Upper lobe of right lung (tissue), 1 donor: ENCODE data around the gene KCNG4. TPM values are rescaled to one million over a fixed set of nuclear protein-coding genes. Genes with fewer than 3 reads are reported as not detected.

ENCODE experiments used
- ATAC-seq: fragments of 200-7000 bp; cut with Tn5 transposase; one replicate; pipeline ENCODE4 v1.9.1; 2020; ENCODE audit warnings: mild to moderate bottlenecking, moderate library complexity
- DNase-seq: peaks from one replicate; pipeline ENCODE4 v3.0.0-alpha.2; 2020
- H3K27ac ChIP-seq: fragments of 200-600 bp; one replicate; pipeline ENCODE4 v1.8.0; 2022
- H3K27me3 ChIP-seq: fragments of 200-600 bp; one replicate; pipeline ENCODE4 v1.8.0; 2022; ENCODE audit warnings: mild to moderate bottlenecking
- H3K36me3 ChIP-seq: fragments of 200-600 bp; one replicate; pipeline ENCODE4 v1.8.0; 2022
- H3K4me1 ChIP-seq: fragments of 200-600 bp; one replicate; pipeline ENCODE4 v1.8.0; 2022
- H3K4me3 ChIP-seq: fragments of 200-600 bp; one replicate; pipeline ENCODE4 v1.8.0; 2022; ENCODE audit warnings: mild to moderate bottlenecking
- H3K9me3 ChIP-seq: fragments of 200-600 bp; one replicate; pipeline ENCODE4 v1.8.0; 2022
- intact Hi-C: fragments of 100-400 bp; cut with DNase I; formaldehyde crosslinking; loops from one replicate; pipeline ENCODE4 v1.11.0; 2022
- total RNA-seq: library from RNA; stranded (reverse); fragmentation: NEBNext Ultra II Directional; extraction: Animal tissue kit (Norgen Biotek cat#: 25700); gene quantifications from one replicate; pipeline ENCODE4 v1.2.1, GENCODE V29; 2021
- TF ChIP-seq, protein P1 (sequence below): fragments of 200-600 bp; IDR thresholded peaks from one replicate; pipeline ENCODE4 v1.8.0; 2022; ENCODE audit warnings: antibody characterized with exemption
- donor health status: DM: no; HTN: yes; CAD: no; lungs with severe emphysema.

Gene KCNG4
- total RNA-seq, 1 donor from 2014 or later = not detected

DNA sequence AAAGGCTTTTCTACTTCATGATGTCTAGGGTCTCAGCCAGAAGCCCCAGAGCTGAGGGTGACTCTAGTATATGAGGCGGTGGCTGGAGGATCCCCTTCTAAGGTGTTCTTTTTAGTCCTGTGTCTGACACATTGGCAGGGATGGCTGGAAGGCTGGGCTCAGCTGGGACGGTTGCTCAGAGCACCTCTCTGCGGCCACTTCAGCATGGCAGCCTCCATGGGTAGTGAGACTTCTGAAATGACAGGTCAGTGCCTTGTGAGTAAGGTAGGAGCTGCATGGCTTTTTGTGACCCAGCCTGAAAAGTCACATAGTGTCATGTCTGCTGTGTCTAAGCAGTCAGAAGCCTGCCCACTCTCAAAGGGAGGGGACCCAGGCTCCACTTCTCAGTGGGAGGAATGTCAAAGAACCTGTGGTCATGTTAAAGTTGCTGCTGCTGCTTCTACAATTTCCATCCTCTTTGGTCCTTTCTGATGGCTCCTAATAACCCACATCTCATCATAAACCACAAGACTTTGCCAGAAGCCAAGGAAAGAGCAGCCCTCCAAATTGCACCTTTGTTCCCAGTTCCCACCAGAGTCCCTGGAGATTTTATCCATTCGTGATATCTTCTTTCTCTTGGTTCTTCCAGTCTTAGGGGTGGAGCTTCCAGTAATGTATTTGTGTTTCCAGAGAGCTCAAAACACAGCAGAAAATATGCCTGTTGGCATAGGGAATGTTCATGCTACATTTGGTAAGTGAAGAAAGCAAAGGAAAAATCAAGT, 15.4 kb upstream of the KCNG4 start:
- Histone ChIP-seq H3K4me1 (no peaks in the 10 kb centered on the region), H3K27me3 (no peaks in the 10 kb centered on the region), H3K27ac (no peak overlapping the region), H3K9me3 (no peaks in the 10 kb centered on the region), H3K4me3 (no peak overlapping the region), H3K36me3 (no peaks in the 10 kb centered on the region)
- DNase-seq = no peak
- TF ChIP-seq, protein P1, sequence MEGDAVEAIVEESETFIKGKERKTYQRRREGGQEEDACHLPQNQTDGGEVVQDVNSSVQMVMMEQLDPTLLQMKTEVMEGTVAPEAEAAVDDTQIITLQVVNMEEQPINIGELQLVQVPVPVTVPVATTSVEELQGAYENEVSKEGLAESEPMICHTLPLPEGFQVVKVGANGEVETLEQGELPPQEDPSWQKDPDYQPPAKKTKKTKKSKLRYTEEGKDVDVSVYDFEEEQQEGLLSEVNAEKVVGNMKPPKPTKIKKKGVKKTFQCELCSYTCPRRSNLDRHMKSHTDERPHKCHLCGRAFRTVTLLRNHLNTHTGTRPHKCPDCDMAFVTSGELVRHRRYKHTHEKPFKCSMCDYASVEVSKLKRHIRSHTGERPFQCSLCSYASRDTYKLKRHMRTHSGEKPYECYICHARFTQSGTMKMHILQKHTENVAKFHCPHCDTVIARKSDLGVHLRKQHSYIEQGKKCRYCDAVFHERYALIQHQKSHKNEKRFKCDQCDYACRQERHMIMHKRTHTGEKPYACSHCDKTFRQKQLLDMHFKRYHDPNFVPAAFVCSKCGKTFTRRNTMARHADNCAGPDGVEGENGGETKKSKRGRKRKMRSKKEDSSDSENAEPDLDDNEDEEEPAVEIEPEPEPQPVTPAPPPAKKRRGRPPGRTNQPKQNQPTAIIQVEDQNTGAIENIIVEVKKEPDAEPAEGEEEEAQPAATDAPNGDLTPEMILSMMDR = no peak
- intact Hi-C loops = no loop called here
- ATAC-seq = no peak

DNA sequence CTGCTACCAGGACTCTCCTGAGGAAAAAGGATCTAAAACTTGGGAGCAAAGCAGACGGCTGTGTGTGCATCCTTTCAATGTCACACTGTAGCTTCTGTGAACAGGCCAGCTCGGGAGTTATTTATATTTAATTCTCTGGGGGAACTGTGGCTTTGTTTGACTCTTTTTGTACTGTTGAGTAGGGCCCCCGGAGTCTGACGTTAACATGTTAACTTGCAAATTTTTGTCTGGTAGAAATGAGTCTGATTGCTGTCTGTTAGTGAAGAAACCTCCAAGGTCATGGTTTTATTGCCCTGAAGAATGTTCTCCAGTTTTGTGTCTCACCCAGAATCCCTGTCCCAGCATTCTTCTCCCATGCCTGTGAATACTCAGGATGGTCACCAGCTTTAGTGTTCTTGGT, 14.2 kb upstream of the KCNG4 start:
- H3K4me3 ChIP-seq = no peak overlapping the region
- intact Hi-C loops = no loop called here
- no peak for ATAC-seq

DNA sequence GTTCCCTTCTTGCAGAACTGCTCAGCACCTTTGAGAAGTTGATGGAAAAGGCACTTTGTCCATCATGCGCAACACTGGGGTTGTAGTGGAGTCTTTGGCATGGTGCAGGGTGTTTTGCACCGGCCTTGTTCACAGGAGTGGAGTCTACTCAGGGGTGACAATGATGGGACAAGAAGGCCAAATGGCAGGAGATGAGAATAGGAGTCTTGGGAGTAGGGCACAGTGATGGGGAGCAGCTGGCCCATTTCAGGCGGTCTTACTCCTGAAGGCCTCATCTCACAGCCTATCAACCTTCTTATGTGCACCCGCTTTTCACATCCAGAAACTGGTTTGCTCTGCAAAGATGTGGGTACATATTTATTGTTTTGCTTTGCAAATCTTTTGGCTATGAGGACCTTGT, 13.4 kb upstream of the KCNG4 start:
- Histone ChIP-seq H3K27me3 (no peaks in the 10 kb centered on the region), H3K36me3 (no peaks in the 10 kb centered on the region), H3K9me3 (no peaks in the 10 kb centered on the region), H3K4me3 (no peak overlapping the region), H3K27ac (no peak overlapping the region), H3K4me1 (no peaks in the 10 kb centered on the region)
- ATAC-seq = no peak
- TF ChIP-seq, protein P1 = no peak
- DNase-seq = no peak
- intact Hi-C loops = no loop called here

More for the DNA sequence above, 14.2 kb upstream of the KCNG4 start:
- Histone ChIP-seq H3K27ac (no peak overlapping the region), H3K27me3 (no peaks in the 10 kb centered on the region), H3K9me3 (no peaks in the 10 kb centered on the region), H3K36me3 (no peaks in the 10 kb centered on the region), H3K4me1 (no peaks in the 10 kb centered on the region)
- TF ChIP-seq, protein P1 = no peak
- no peak for DNase-seq

- intact Hi-C loops = no loop called here
- Histone ChIP-seq H3K27ac (no peak overlapping the region), H3K36me3 (no peaks in the 10 kb centered on the region), H3K9me3 (no peaks in the 10 kb centered on the region), H3K4me1 (no peaks in the 10 kb centered on the region), H3K27me3 (no peaks in the 10 kb centered on the region), H3K4me3 (no peak overlapping the region)
- ATAC-seq (no peak), DNase-seq (no peak)
- TF ChIP-seq, protein P1 = no peak
Measured at GRCh38 chr16:84252184-84252583, 12.4 kb upstream of the KCNG4 start.

DNA sequence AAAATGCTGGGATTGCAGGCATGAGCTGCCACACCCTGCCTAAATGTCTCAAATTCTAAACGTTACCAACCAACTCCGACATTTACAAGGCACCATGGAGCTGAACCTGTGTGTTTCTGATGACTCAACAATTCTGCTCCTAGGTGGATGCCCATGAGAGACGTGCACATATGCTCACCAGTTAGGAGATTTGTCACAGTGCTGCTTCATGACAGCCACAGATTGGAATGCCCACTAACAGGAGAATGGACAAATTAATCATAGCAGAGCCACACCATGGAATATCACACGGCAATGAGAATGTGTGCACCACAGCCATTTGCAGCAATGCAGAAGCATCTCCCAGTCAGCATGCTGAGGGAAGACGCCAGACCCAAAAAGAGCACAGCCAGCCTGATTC, 8.0 kb upstream of the KCNG4 start:
- TF ChIP-seq, protein P1 = no peak
- no peak for ATAC-seq
- intact Hi-C loops = no loop called here
- H3K9me3 ChIP-seq = no peaks in the 10 kb centered on the region
- H3K36me3 ChIP-seq = no peaks in the 10 kb centered on the region
- H3K4me3 ChIP-seq = no peak overlapping the region
- H3K27ac ChIP-seq = no peak overlapping the region
- H3K4me1 ChIP-seq = no peaks in the 10 kb centered on the region
- peaks cover 1% of the 10 kb centered on the region for H3K27me3 ChIP-seq
- DNase-seq = no peak
